ENCODE results near the gene ZC2HC1C.

Gene ZC2HC1C

DNA sequence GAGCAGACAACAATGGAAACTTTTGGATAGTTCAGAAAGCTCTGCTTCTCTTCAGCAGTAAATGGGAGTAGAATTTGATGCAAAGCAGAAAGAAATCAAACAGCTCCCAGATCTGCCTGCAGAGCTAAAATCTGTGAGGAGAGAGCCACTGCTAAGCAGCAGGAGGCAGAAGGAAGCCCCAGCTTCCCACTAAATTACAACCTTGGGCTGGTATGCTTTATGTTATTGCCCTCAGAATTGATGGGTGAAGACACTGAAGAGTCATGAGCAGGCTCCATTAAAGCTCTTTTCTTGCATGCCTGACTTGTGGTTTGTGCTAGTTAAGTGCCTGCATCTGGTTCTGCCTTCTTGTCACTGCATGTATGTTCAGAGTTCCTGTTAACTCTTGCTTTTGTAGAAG, 8.4 kb downstream of the ZC2HC1C start:
- no peak for DNase-seq (ENCODE audit: low read depth)
- TF ChIP-seq, protein P1, sequence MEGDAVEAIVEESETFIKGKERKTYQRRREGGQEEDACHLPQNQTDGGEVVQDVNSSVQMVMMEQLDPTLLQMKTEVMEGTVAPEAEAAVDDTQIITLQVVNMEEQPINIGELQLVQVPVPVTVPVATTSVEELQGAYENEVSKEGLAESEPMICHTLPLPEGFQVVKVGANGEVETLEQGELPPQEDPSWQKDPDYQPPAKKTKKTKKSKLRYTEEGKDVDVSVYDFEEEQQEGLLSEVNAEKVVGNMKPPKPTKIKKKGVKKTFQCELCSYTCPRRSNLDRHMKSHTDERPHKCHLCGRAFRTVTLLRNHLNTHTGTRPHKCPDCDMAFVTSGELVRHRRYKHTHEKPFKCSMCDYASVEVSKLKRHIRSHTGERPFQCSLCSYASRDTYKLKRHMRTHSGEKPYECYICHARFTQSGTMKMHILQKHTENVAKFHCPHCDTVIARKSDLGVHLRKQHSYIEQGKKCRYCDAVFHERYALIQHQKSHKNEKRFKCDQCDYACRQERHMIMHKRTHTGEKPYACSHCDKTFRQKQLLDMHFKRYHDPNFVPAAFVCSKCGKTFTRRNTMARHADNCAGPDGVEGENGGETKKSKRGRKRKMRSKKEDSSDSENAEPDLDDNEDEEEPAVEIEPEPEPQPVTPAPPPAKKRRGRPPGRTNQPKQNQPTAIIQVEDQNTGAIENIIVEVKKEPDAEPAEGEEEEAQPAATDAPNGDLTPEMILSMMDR (IDR thresholded peaks at IDR 0.05; ENCODE audit: control insufficient read depth, extremely low read depth, insufficient read depth): no peak

DNA sequence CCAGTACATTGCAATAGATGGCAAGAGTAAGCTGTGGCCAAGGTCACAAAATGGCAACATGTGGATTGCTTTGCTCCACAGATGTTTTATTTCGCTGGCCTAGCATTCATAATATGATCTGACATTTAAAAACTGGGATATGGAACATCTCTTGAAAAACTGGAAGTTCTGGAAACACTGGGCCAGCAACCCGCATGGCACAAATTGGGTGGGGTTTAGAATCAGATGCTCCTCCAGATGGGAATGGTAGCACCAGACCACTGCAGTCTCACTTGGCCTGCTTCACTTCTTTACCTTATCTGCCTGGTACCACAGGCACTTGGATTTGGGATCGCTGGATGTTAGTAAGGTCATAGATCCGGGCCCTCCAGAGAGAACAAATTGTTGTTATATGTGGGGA, 10.1 kb downstream of the ZC2HC1C start:
- H3K4me3 ChIP-seq (ENCODE audit: low read depth, low read length): no peak overlapping the region
- TF ChIP-seq, protein P1 (IDR thresholded peaks at IDR 0.05; ENCODE audit: control insufficient read depth, extremely low read depth, insufficient read depth): no peak
- no peak for DNase-seq (ENCODE audit: low read depth)

More for the DNA sequence above, 8.4 kb downstream of the ZC2HC1C start:
- H3K4me3 ChIP-seq (ENCODE audit: low read depth, low read length): no peak overlapping the region

DNA sequence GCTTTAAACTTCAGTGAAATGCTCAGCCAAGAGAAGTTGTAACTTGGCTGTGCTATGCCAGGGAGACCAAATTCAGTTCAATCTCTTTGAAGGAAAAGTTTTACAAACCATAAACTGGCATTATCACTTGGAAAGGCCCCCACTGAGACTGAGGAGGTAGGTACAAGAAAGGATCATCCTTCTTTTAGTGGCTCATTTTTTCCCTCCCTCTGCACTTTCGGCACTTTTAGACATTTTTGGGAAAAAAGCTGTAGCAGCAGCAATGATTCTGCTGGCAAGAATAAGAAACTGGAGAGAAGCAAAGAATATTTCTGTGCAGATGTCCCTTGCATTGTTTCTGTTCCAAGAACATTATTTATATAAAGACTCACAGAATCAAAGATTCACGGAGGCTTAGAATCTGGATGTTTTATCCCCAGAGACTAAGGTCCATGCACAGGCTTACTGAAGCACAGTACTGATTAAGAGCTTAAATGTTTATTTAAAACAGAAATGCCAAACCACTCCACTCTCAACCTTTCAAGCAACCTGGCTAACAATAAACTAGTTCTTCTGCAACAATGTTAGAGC, 12.3 kb downstream of the ZC2HC1C start:
- no peak for DNase-seq (ENCODE audit: low read depth)
- H3K4me3 ChIP-seq (ENCODE audit: low read depth, low read length): no peak overlapping the region
- TF ChIP-seq, protein P1 (IDR thresholded peaks at IDR 0.05; ENCODE audit: control insufficient read depth, extremely low read depth, insufficient read depth): no peak

DNA sequence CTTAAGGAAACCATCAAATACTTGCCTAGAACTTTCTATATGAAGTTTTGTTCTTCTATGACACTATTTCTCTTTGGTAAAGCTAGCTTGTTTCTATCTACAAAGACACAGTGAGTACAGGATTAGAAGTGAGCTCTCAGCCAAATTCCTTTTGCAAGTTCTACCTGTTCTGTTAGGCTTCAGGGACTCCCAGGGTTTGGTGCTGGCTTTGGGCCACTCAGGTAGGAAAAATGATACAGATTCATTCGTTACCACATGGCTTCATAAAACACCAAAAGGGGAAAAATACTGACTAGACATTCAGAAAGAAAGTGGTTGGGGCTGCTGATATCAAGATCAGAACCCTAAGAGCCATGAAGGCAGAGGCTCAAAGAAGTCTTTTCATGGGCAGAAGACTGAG, 13.8 kb downstream of the ZC2HC1C start:
- TF ChIP-seq, protein P1 (IDR thresholded peaks at IDR 0.05; ENCODE audit: control insufficient read depth, extremely low read depth, insufficient read depth): no peak
- no peak overlapping the region for H3K4me3 ChIP-seq (ENCODE audit: low read depth, low read length)
- no peak for DNase-seq (ENCODE audit: low read depth)

DNA sequence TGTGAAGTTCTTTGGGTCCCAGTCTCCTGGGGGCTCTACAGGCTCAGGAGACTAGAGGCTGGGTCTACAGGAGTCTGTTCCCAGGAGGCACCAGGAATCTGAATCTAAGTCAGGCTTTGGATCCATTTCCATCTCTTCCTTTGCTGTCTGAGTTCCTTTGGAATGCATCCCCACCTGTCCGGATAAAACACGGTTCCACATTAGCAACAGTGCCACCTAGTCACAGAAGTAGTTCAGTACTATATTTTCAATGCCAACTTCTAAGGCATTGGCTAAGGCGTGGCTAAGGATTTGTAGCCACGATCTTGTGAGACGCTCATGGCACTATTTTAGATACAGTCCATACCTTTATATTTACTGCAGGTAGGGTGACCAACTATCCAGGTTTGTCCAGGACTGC, 15.1 kb downstream of the ZC2HC1C start:
- TF ChIP-seq, protein P1 (IDR thresholded peaks at IDR 0.05; ENCODE audit: control insufficient read depth, extremely low read depth, insufficient read depth): peak; percentile 52
- no peak overlapping the region for H3K4me3 ChIP-seq (ENCODE audit: low read depth, low read length)
- no peak for DNase-seq (ENCODE audit: low read depth)

DNA sequence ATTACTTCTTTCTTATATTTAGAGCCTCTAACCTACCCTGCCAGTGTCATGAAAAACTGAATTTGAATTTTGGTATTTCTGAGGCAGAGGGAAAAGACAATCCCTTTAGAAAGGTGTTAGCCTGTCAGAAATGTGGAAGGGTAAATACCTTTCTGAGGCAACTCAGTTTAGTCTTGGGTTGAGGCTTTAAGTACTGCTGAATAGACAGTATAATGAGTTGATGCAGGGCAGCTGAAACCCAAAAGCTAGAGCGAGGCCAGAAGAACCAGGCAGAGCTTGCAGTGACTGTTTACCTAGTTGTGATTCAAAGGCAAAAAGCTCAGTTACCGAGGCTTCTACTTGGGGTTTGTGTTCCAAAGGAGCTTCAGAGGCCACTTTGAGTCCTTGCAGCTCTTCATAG, 18.7 kb downstream of the ZC2HC1C start:
- DNase-seq (ENCODE audit: low read depth): no peak
- no peak overlapping the region for H3K4me3 ChIP-seq (ENCODE audit: low read depth, low read length)
- TF ChIP-seq, protein P1 (IDR thresholded peaks at IDR 0.05; ENCODE audit: control insufficient read depth, extremely low read depth, insufficient read depth): no peak
